GM18502 (cell line): Measurements from ENCODE around the gene MICAL2.

ENCODE experiments used
- ATAC-seq: cut with Tn5 transposase; IDR thresholded peaks from one replicate; pipeline ENCODE4 v1.9.1; 2021; ENCODE audit warnings: mild to moderate bottlenecking; ENCODE audit not compliant: unreplicated experiment, poor library complexity

Gene MICAL2

DNA sequence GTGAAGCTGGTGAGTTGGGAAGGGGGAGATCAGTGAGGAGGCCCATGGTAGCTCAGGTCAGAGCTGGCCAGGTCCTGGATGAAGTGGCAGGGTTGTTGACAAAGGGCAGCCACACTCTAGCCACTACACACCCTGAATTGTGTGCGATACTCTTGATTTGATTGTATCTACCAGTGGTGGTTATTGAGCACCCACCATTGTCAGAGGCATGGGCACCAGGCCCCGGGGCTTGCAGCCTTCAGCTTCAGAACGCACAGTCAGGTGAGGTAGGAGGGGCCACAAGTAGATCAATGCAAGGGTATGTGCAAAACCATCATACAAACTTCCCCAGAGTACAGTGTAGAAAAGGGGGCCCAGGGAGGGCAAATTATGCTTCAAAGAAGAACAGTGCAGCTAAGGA is 38.1 kb downstream of the MICAL2 start:
- ATAC-seq = no peak

DNA sequence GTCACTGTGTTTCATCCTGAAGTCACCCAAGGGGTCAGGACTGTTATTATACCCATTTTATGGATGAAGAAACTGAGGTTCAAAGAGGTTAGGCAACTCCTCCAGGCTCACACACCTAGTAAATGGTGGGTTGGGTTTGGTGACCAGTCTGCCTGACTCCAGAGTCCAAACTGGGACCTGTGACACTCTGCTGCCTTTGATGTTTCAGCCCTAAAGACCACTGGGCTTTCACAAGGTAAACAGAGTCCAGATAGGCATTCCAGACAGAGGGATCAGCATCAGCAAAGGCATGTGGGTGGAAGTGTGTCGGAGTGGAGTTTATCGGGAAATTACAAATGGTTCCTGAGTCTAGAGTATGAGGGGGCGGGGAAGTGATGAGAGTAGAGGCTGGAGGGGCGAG is 38.5 kb downstream of the MICAL2 start:
- no peak for ATAC-seq

DNA sequence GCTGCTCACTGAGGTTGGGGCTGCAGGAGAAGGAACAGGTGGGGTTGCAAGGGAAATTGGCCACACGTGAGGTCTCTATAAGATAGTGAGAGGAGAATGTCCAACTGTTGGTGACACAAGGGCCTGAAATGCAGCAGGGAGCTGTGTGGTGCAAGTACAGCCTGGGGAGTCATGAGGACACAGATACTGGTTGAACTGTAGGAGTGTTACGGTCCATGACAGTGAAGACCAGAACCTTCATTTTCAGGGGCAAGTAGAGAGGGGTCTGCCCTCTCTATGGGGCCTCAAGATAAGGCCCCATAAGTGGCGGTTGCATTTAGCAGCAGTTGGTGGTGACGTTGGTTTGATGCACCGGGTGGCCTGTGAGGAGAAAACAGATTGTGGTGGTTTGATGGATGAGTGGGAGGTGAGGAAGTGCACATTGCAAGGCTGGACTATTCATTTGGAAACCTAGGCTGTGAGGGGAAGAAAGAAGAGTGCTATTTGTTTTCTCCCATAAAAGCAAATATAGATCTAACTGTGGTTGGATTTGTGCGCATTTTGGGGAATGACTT is 39.4 kb downstream of the MICAL2 start:
- peak; percentile 75 for ATAC-seq

DNA sequence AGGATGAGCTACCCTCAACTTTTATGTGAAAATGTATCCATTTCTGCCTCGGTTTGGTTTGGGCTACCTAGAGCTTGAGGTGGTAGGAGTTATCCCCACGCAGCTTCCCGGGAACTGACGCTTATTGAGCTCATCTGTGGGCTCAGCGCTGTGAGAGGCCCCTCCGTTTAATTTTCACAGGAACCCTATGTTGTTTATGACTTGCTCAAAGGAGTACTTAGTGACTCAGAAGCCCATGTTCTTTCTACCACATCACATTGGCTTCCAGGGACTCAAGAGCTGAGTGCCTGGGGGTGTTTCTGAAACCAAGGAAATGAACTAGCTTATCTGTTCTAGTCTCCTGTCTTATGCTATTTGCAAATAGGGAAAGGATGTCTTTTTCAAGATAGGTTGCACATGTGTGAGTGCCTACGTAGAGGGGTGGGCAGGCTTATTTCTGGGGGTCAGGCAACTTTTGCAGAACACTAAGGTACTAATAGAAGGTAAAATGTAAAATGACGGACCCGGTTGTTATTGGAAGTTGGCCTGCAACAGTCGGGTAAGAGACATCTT is 40.5 kb downstream of the MICAL2 start:
- no peak for ATAC-seq

DNA sequence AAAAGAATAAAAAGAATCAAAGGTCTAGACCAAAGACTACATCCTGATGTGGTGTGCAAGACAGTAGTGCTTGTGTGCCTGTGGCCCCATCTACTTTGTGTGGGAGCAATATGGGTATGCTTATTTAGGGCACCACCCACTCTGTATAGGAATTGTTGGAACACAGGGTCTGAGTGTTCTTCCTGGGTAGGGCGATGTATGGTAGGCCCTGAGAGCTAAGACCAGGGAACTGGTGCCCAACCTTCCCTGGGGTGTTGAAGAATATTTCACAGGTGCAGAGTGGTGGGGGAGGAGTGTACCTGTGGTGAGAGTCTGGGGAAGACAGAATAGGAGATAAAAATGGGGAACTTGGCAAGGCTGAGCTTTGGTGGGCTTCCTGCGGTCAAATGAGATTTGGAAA is 41.9 kb downstream of the MICAL2 start:
- ATAC-seq = no peak

DNA sequence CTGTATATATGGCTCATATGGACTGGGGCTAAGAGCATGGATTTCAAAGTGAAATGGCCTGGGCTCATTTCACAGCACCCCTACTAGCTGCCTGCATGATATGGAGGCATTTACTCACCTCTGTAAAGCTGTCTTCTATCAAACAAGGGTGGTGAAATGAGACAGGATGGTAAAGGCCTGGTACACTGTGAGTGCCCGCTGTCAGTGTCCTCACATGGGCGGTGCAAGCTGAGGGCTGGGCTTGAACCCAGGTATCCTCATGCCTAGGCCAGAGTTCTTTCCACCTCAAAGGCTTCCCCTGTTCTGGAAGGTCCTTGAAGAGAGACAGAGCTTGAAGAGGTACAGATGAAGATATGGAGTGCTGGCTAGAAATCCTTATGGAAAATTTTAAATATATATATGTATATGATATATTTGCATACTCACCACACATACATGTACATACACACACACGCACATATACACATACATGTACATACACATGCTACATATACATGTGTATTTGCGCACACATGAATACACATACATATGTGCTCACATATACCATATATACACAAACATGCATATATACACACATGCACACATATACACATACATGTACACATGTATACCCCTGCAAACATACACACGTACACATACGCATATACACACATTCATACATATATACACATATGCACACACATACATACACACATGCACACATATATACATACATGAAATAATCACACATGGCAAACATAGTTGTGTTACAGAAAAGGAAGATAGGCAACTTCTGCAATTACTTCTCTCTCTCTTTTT is 44.7 kb downstream of the MICAL2 start:
- no peak for ATAC-seq

DNA sequence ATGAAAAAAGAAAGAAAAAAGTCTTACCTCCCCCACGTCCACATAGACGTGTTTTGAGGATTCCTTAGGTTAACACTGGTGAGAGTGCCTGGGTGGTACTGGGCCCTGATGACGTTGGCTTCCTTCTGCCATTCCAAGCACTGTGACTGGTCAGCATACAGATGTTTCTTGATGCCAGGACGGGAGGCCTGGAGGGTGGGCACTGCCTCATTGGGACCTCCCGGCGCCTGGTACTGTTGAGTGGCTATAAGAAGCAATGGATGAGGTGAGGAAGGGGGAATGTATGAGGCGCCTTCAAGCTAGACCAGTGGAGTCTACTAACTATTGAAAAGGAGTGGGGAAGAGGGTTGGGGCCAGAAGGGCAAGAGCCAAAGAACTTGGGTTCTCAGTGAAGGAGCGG is 45.3 kb downstream of the MICAL2 start:
- ATAC-seq = no peak

DNA sequence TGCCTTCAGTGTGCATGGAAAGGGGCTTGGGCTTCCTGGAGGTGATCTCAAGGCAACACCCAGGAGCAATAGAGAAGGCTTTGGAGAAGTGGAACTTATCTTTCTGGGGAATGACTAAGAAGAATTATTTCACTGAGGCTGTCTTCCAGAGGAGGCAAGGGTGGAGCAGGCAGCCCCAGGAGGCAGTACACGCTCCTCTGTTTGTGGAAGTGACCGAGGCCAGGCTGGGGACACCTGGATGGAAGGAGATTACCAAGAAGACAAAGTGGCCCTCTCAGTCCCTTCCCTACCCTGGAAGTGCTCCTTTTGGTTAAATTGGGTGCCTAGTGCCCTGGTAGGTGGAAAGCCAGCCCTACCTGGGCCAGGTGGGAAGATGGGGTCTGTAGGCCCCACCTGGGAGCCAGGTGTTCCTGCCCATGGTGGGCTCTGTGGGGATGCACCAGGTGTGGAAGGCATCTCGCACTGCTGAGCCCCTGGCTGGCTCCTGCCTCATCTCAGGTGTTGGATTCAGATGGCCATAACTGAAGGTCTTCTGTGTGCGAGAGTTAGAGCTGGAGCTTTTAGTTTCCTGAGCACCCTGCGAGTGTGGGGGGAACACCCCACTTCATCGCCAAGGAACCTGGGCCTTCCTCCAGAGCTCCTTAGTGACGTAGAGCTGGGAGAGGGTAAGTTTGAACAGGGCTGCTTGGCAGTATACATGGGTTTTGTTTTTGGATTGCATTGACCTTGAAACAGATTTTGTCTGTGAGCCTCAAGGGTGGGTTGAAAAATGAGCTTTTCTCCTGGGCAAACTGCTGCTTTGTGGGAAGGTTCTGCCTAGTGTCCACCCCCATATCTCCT is 46.1 kb downstream of the MICAL2 start:
- ATAC-seq = no peak

DNA sequence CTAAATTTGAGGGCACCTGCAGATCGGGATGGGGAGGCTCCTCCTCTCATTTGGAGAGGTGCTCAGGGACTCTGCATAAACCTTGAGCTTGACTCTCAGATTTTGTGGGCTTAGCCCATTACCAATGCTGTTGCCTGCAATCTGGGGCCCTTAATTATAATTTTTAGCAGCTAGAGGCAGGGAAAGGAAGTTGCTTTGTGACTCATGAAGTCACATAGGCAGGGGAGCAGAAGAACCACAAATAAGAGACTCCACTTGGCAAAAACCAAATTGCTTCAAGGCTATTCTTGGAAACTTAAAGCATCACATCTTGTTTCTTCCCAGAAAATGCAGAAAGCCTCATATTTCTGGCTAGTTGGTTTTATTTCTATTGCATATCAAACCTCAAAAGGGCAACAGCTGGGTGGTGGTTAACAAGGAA is 46.9 kb downstream of the MICAL2 start:
- no peak for ATAC-seq

DNA sequence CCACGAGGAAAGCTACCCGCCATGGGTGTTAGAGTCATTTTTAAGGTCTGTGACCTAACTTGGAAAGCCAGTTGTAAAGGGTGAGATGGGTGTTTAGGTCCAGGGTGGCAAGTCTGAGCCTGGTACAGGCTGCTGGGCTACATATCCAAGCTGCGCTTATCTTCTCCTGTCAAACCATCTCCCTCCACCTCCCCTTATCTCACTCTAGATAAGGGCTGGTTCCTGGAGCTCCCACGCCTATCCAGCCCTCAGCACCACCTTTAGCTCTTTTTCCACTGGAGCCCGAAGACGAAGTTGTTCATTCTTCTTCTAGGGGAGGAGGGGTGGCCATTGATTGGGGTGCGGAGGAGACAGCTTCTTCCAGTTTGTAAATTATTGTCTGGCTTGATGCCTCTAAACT is 48.5 kb downstream of the MICAL2 start:
- ATAC-seq = no peak

DNA sequence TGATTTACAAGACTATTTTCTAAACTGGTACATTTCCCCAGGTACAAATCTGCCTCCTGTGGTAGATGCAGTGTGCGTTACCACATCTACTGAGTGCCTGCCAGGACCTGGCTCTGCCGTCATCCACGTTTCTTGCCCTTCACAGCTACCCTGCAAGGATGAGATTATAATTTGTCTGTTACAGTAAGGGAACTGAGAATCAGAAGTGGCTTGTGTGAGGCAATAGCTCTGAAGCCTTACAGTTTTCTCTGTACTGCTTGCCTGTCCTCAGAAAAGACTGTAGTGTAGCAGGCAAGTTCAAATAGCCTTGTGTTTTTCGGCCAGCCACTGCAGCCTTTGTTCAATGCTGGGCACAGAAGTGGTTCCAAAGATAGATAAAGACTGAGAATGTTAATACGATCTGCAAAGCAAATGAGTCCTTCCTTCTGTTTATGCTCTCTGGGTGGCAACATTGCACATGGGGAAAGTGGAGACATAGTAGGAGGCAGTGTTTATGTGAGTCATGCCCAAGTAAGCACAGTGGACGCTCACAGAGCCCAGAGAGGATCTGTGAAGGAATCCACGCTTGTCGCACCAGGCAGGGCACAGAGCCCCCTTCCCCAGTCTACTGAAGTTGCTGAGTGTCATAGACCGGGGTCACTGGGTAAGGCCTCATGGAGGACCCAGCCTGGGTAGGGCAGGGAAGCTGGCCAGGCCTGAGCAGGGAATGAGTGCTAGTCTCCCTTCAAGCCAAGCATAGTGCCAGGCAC is 49.1 kb downstream of the MICAL2 start:
- no peak for ATAC-seq

DNA sequence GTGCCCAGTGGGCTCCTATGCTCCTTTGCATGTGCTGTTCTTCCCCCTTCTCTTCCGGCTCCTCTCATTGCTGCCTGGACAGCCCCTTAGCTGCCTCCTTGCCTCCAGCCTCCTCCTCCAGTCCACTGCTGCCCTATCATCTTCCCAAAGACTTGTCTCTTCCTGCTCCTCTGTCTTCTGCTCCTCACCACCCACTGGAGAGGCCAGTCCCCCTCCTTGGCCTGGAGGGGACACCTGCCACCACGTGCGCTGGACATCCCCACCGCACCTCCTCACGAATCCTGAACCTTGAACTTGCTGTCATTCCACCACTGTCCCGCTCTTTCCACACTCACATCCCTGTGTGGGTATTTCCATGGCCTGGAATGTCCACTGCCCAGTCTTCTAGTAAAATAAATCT is 49.8 kb downstream of the MICAL2 start:
- no peak for ATAC-seq

DNA sequence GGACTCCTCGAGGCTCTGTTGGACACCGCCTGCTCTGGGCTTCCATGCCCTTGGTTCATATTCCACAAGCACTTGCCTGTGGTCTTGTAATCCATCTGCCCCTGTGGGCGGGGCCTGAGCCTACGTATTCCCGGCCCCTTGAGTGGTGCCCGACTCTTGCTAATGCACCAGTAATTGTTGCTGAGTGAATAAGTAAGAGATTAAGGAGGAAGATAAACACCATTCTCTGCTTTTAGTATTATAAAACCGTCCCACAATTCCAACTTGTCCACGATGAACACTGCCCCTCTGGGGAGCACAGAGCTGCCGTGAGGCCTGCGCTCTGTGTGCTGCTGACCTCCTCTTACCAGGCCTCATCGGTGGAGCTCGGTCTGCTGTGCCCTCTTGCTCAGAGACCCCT is 50.3 kb downstream of the MICAL2 start:
- no peak for ATAC-seq

DNA sequence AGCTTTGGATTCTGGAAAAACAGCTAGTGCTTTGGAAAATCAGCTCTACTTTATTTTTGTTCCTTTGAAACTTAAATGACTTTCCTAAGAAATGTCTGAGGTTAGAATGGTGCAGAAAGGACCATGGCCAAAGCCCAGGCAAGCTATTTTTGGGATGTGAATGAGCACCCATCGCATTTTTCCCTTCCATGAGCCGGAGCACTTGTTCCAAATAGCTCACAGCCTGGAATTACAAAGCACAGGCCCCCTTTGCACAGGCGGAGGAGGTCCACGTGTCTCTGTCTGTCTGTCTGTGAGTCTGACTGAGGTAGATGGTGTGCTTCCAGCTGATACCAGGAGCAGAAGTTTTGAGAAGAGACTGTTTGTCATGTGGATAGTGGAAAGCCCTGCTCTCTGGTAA is 50.7 kb downstream of the MICAL2 start:
- no peak for ATAC-seq

DNA sequence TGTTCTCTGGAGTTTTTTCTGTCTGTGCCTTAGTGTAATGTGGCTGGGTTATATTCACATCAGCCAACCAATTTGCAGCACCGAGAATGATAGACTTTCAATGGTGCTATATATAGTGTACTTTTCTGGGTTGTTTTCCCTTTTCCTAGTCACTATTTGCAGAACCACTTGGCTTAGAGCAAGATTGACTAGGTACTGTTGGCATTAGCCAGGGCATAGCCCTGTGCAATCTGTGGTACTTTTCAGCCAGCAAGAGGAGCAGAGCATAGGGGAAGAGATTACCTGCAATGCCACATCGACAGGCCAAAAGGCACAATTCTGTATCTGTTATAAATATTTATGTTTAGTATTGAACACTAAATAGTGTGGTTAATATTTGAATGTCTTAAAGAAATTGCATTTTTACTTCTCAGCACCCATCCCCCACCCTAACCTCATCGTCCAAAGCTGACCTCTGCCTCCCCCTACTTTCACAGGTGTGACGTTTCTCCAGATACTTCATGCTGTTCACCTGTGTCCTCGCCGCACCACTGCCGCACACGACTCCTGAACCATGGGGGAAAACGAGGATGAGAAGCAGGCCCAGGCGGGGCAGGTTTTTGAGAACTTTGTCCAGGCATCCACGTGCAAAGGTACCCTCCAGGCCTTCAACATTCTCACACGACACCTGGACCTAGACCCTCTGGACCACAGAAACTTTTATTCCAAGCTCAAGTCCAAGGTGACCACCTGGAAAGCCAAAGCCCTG is 51.4 kb downstream of the MICAL2 start:
- ATAC-seq = no peak

DNA sequence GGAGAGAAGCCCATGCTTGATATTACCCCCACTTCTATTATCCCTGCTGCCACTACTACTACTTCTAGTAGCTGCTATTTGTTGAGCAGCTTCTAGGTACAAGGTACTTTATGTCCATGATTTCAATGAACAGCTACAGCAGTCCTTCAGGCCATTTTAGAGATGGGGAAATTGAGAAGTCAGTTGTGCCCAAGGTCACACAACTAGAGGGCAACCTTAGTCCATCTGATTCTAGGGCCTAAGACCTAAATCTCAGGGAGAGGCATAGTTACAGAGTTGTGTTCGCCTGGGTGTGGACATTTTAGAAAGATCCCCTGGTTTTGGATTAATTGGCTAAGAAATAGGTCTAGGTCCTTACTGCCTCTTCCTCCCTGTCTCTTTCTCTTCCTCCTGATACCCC is 52.3 kb downstream of the MICAL2 start:
- ATAC-seq = no peak

DNA sequence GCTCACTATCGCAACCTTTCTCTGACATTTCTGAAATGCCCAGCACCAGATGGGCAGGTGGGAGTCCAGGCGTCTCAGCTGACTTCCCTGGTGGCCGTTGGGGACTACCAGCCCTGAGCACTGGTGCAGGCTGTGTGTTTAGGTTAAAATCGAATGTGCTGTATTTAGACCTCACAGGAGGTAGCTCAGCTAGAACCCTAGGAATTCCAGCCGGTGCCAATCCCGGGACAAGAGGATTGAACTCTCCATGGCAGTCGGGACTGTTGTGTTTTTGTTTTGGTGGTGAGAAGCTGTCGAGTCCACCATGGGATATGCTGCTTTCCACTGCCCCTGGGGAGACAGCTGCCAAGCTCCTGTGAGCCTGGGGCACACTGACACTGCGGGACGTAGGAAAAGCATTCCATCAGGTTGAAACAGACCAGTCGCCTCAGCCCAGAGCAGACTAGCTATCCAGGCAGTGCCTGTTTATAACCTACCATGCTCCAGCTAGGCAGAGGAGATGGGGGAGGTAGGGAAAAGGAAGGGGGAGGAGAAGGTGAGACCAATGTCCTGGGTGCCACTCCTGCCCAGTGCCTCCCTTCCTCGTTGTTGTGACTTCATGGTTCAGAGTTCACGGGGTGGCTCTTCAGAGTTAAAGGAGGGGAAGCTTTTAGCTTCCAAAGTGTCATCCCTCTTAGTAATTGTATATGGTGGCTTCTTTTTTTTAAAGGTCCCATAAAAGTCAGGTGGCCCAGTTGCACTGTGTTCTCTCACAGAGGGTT is 53.0 kb downstream of the MICAL2 start:
- no peak for ATAC-seq

DNA sequence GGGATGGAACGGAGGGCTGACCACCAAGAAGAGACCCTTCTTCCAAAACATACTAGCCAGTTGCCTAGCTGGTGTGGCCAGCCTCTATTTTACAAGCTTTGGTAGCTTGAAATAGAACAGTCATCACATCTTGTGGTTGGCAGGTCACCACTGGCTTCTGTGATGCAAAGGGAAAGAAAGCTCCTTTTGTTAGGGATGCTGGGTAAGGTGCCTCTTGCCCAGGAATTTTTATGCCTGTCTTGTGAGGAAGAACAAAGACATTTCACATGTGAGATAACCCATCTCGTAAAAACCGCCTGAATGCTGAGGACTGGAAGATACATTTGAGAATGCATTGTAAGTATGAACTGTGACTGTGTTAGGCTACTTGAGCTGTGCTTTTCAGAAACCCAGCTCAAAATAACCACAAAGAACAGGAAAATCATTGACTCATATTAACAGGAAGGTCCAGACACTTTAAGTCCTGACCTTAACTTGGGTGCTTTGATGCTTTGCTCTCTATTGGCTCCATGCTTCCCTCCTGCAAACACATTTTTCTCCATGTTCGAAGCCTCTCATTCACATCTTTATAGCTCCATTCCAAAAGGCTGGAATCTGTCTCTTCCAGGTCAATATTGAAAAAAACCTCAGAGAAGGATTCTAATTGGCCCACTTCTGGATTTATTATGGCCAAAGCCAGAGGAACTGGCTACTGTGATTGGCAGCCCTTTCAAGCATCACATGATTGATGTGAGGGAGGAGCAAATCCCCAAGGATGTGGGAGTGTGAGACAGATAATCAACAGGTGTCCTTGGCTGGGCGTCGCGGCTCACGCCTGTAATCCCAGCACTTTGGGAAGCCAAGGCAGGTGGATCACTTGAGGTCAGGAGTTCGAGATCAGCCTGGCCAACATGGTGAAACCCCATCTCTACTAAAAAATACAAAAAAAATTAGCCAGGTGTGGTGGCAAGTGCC is 53.9 kb downstream of the MICAL2 start:
- no peak for ATAC-seq
